ENCODE measurements around the gene CCDC149. TPM values are rescaled to one million over a fixed set of nuclear protein-coding genes. Genes with fewer than 3 reads are reported as not detected.

The CCDC149 gene
- total RNA-seq, 1 experiment from 2014 or later, result 7.9 TPM

DNA sequence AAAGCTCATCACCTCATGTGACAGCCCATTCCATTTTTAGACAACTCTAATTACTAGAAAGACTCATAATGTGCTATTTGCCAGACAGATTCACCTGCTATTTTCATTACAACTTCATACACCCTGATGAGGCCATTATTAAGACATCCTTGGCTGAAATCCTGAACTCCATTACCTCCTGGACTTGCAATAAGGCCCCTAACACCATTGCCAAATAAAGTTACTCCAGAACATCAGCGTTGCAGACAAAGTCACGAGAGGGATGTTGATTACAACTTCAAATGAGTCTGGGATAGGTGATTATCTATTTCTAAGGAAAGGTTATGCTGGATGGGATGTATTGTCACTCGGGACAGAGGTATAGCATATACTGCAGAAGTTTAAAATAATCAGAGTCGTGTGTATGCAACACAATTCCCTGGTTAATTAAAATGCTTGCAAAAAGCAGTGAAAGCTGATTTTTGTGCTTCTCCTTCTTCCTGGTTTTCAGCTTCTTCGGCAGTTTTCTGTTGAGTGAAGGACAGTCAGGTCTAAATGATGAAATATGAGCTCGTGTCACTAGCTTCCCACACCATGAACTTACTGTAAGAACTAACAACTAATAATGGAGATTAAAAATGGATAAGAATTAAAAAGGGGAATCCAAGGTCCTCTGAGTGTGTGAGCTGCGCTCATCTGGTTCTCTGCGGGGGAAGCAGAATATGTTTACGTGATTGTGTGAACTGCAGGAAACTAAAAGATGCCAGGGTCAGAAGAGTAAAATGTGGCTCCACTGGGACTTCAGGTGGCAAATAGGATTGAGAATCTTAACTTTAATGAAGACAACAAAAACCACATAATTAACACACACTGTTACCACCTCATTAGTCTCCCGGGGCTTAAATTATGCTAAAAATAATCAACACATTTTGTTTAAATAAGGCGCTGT lies 135.0 kb downstream of the CCDC149 start:
- ATAC-seq (no peak), DNase-seq (no peak)
- intact Hi-C loops (cut with micrococcal nuclease), result no loop called here
- Histone ChIP-seq H3K27ac (ENCODE audit: low read length) (no peak overlapping the region), H3K27me3 (ENCODE audit: low read length) (no peaks in the 10 kb centered on the region), H3K4me2 (ENCODE audit: low read length) (no peak overlapping the region), H3K9ac (ENCODE audit: low read length) (no peak overlapping the region), H3K9me3 (ENCODE audit: low read length) (no peaks in the 10 kb centered on the region), H3K4me1 (ENCODE audit: insufficient read depth, low read length) (peaks cover 42% of the 10 kb centered on the region), H3F3A (ENCODE audit: low read length, unreplicated experiment) (no peaks in the 10 kb centered on the region), H3K36me3 (ENCODE audit: low read depth, low read length) (no peaks in the 10 kb centered on the region), H3K79me2 (ENCODE audit: low read length) (no peaks in the 10 kb centered on the region), H3K4me3 (ENCODE audit: low read length) (no peak overlapping the region), H4K20me1 (ENCODE audit: low read length) (no peaks in the 10 kb centered on the region), H3K9me2 (replicated peaks; ENCODE audit: low read length) (no peaks in the 10 kb centered on the region), H2AFZ (ENCODE audit: low read length) (no peak overlapping the region)
- BruUV-seq (replicated peaks), result no TSS peak
- TF ChIP-seq EZH2phosphoT487 (IDR thresholded peaks at IDR 0.05; ENCODE audit: borderline replicate concordance, low read length), result no peak
- no peak for TF ChIP-seq EZH2 (IDR thresholded peaks at IDR 0.05; ENCODE audit: low read length, unreplicated experiment)
- no peak for TF ChIP-seq CTCF (conservative IDR thresholded peaks at IDR 0.05; ENCODE audit: low read depth, low read length)
- ChIA-PET CTCF (no interaction called here), POLR2A (ENCODE audit: unreplicated experiment) (interaction anchor here (0.5 kb wide), 1 partner anchor 121 kb away, joined by 7 read pairs; no protein-coding TSS in a partner anchor)

DNA sequence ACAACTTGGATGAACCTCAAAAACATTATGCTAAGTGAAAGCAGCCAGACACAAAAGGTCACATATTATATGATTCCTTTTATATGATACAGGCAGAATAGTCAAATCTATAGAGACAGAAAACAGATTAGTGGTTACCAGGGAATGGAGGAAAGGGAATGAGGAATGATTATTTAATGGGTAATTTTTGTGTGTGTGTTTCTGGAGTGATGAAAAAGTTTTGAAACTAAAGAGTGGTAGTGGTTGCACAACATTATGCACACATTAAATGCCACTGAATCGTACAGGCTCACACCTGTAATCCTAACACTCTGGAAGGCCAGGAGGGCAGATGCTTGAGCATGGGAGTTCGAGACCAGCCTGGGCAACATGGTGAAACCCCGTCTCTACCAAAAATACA lies 137.1 kb downstream of the CCDC149 start:
- Histone ChIP-seq H4K20me1 (ENCODE audit: low read length) (no peaks in the 10 kb centered on the region), H3K4me2 (ENCODE audit: low read length) (no peak overlapping the region), H3K9ac (ENCODE audit: low read length) (no peak overlapping the region), H3K4me1 (ENCODE audit: insufficient read depth, low read length) (peaks cover 28% of the 10 kb centered on the region), H3K4me3 (ENCODE audit: low read length) (no peak overlapping the region), H3K27me3 (ENCODE audit: low read length) (no peaks in the 10 kb centered on the region), H3K9me3 (ENCODE audit: low read length) (no peaks in the 10 kb centered on the region), H3K9me2 (replicated peaks; ENCODE audit: low read length) (no peaks in the 10 kb centered on the region), H2AFZ (ENCODE audit: low read length) (no peak overlapping the region), H3F3A (ENCODE audit: low read length, unreplicated experiment) (no peaks in the 10 kb centered on the region), H3K27ac (ENCODE audit: low read length) (peak overlapping the region; percentile 49; the same call in 1 of the 2 replicates), H3K36me3 (ENCODE audit: low read depth, low read length) (no peaks in the 10 kb centered on the region), H3K79me2 (ENCODE audit: low read length) (no peaks in the 10 kb centered on the region)
- ChIA-PET CTCF (no interaction called here), POLR2A (ENCODE audit: unreplicated experiment) (interaction anchor here (0.6 kb wide), 1 partner anchor 22 kb away, joined by 4 read pairs; no protein-coding TSS in a partner anchor)
- no peak for DNase-seq
- ATAC-seq, result no peak
- TF ChIP-seq CTCF (conservative IDR thresholded peaks at IDR 0.05; ENCODE audit: low read depth, low read length), result no peak
- no peak for TF ChIP-seq EZH2 (IDR thresholded peaks at IDR 0.05; ENCODE audit: low read length, unreplicated experiment)
- no peak for TF ChIP-seq EZH2phosphoT487 (IDR thresholded peaks at IDR 0.05; ENCODE audit: borderline replicate concordance, low read length)
- intact Hi-C loops (cut with micrococcal nuclease), result no loop called here
- no TSS peak for BruUV-seq (replicated peaks)
